HCT116 (cell line): ENCODE results near the gene EIF4E2. TPM values are rescaled to one million over a fixed set of nuclear protein-coding genes. Genes with fewer than 3 reads are reported as not detected.
A peak's percentile ranks its signal among the peaks of the same experiment; 100 is the strongest.

Experiments
- ATAC-seq: fragments of 200-7000 bp; cut with Tn5 transposase; 2 replicates; pipeline ENCODE4 v1.9.1; 2020; ENCODE audit warnings: mild to moderate bottlenecking, moderate library complexity
- BruUV-seq: library from RNA; stranded (reverse); fragments of 400-500 nt; replicated peaks from 2 replicates; lab custom pipeline; 2021; lab: Mats Ljungman, UMichigan
- CTCF ChIA-PET: fragments of 300-600 bp; sonication (Branson Sonifier 250); formaldehyde crosslinking; loops from one replicate; lab custom pipeline; 2021; ENCODE audit warnings: antibody characterized with exemption; lab: Charles Lee
- POLR2A ChIA-PET: fragments of 300-600, 350-600 bp; sonication (Branson Sonifier 250); formaldehyde crosslinking; loops from one replicate; lab custom pipeline; 2021; ENCODE audit warnings: antibody characterized with exemption; lab: Charles Lee
- RAD21 ChIA-PET, 2 experiments: fragments of 300-600 bp; sonication (Branson Sonifier 250); formaldehyde crosslinking; loops; one replicate each; lab custom pipeline; 2023; ENCODE audit warnings: low total read pairs in 2 of 2; ENCODE audit not compliant: uncharacterized antibody in 2 of 2, unreplicated experiment in 2 of 2, low non-redundant PET in 1 of 2; lab: Charles Lee
- DNase-seq: peaks from one replicate; pipeline ENCODE4 v3.0.0-alpha.2; 2010; ENCODE audit warnings: low read depth, low spot score
- H2AFZ ChIP-seq: fragments of 200-600 bp; shearing (Covaris generic), sonication (generic); 2 replicates; pipeline ENCODE4 v1.6.1; 2017; ENCODE audit warnings: low read depth, mixed run types, mixed read lengths, antibody characterized with exemption, low read length; ENCODE audit not compliant: poor library complexity, severe bottlenecking
- H3K27ac ChIP-seq: 2 replicates; pipeline ENCODE4 v1.5.1; 2012; ENCODE audit warnings: low read depth, low read length
- H3K27me3 ChIP-seq: fragments of 200-600 bp; sonication (generic); 2 replicates; pipeline ENCODE4 v1.6.1; 2016; ENCODE audit warnings: mixed run types, low read length, mixed read lengths; ENCODE audit not compliant: insufficient read depth
- H3K36me3 ChIP-seq, 2 experiments: fragments of 200-500 bp in 1 of 2; fragments of 200-600 bp in 1 of 2; sonication (Bioruptor generic) in 1 of 2; sonication (generic) in 1 of 2; 2 replicates each; pipeline versions ENCODE4 v1.5.1 to v1.6.1; 2014 to 2016; ENCODE audit warnings: low read length in 2 of 2, inconsistent platforms in 1 of 2, mixed read lengths in 1 of 2, mixed run types in 1 of 2; ENCODE audit not compliant: insufficient read depth in 2 of 2, control insufficient read depth in 1 of 2
- H3K4me1 ChIP-seq, 2 experiments: fragments of 200-600 bp in 1 of 2; sonication (generic) in 1 of 2; 2 replicates each; pipeline versions ENCODE4 v1.5.1 to v1.6.1; 2012 to 2017; ENCODE audit warnings: low read length in 2 of 2, inconsistent platforms in 1 of 2, mild to moderate bottlenecking in 1 of 2, mixed read lengths in 1 of 2, mixed run types in 1 of 2, moderate library complexity in 1 of 2; ENCODE audit not compliant: insufficient read depth in 2 of 2, control insufficient read depth in 1 of 2
- H3K4me2 ChIP-seq: fragments of 200-600 bp; sonication (generic); 2 replicates; pipeline ENCODE4 v1.6.1; 2017; ENCODE audit warnings: mixed run types, low read length, mixed read lengths
- H3K4me3 ChIP-seq, 2 experiments: fragments of 200-600 bp in 1 of 2; sonication (generic) in 1 of 2; replicated peaks in 1 of 2; 2 replicates each; pipeline ENCODE4 v1.5.1; 2011 to 2016; ENCODE audit warnings: low read length in 2 of 2, control low read depth in 1 of 2, low read depth in 1 of 2, mild to moderate bottlenecking in 1 of 2, mixed read lengths in 1 of 2, mixed run types in 1 of 2
- H3K79me2 ChIP-seq: fragments of 200-600 bp; sonication (generic); 2 replicates; pipeline ENCODE4 v1.6.1; 2017; ENCODE audit warnings: mild to moderate bottlenecking, mixed run types, low read length, moderate library complexity, mixed read lengths; ENCODE audit not compliant: insufficient read depth
- H3K9ac ChIP-seq: fragments of 200-600 bp; sonication (generic); 2 replicates; pipeline ENCODE4 v1.6.1; 2016; ENCODE audit warnings: low read length, mixed read lengths
- H3K9me2 ChIP-seq: fragments of 200-600 bp; sonication (generic), shearing (Covaris generic); 2 replicates; pipeline ENCODE4 v1.6.1; 2017; ENCODE audit warnings: mixed run types, mild to moderate bottlenecking, moderate library complexity; ENCODE audit not compliant: insufficient read depth
- H3K9me3 ChIP-seq, 2 experiments: fragments of 200-500 bp in 1 of 2; fragments of 200-600 bp in 1 of 2; sonication (Bioruptor generic) in 1 of 2; sonication (generic) in 1 of 2; 2 replicates each; pipeline ENCODE4 v1.6.1; 2014 to 2017; ENCODE audit warnings: low read length in 2 of 2, mixed read lengths in 2 of 2, inconsistent platforms in 1 of 2, low read depth in 1 of 2, mild to moderate bottlenecking in 1 of 2, mixed run types in 1 of 2, moderate library complexity in 1 of 2; ENCODE audit not compliant: control insufficient read depth in 1 of 2, insufficient read depth in 1 of 2
- H4K20me1 ChIP-seq: fragments of 200-600 bp; sonication (generic), shearing (Covaris generic); 2 replicates; pipeline ENCODE4 v1.6.1; 2017; ENCODE audit warnings: mixed run types, mild to moderate bottlenecking, moderate library complexity; ENCODE audit not compliant: insufficient read depth
- ATF3 ChIP-seq: IDR thresholded peaks from 2 replicates; pipeline ENCODE4 v1.6.1; 2012
- CBX3 ChIP-seq: IDR thresholded peaks from 2 replicates; pipeline ENCODE4 v1.6.1; 2012; ENCODE audit warnings: low read depth
- EGR1 ChIP-seq: IDR thresholded peaks from 2 replicates; pipeline ENCODE4 v1.6.1; 2012; ENCODE audit warnings: low read depth
- EZH2phosphoT487 ChIP-seq: fragments of 200-600 bp; IDR thresholded peaks from 2 replicates; pipeline ENCODE4 v1.6.1; 2018; ENCODE audit warnings: antibody characterized with exemption, borderline replicate concordance
- FOSL1 ChIP-seq: IDR thresholded peaks from 2 replicates; pipeline ENCODE4 v1.6.1; 2012; ENCODE audit warnings: low read depth
- MAX ChIP-seq: IDR thresholded peaks from 2 replicates; pipeline ENCODE4 v1.6.1; 2012
- POLR2AphosphoS5 ChIP-seq: IDR thresholded peaks from 2 replicates; pipeline ENCODE4 v1.6.1; 2011; ENCODE audit warnings: mild to moderate bottlenecking, low read depth, low read length, moderate library complexity
- REST ChIP-seq: IDR thresholded peaks from 2 replicates; pipeline ENCODE4 v1.6.1; 2012; ENCODE audit warnings: low read depth
- TCF7L2 ChIP-seq: IDR thresholded peaks from 2 replicates; pipeline ENCODE4 v1.7.0; 2011; ENCODE audit warnings: borderline replicate concordance, inconsistent platforms; ENCODE audit not compliant: insufficient read depth, insufficient read length; ENCODE audit errors: extremely low read depth
- intact Hi-C: fragments of 100-400 bp; cut with micrococcal nuclease; formaldehyde crosslinking; loops from 2 replicates; pipeline ENCODE4 v1.10.0; 2022
- total RNA-seq: library from RNA; stranded (reverse); gene quantifications from one replicate; pipeline ENCODE4 v1.2.1, GENCODE V29; 2021; ENCODE audit not compliant: unreplicated experiment

EIF4E2 gene
- total RNA-seq, 1 experiment from 2014 or later: 58.6 TPM

DNA sequence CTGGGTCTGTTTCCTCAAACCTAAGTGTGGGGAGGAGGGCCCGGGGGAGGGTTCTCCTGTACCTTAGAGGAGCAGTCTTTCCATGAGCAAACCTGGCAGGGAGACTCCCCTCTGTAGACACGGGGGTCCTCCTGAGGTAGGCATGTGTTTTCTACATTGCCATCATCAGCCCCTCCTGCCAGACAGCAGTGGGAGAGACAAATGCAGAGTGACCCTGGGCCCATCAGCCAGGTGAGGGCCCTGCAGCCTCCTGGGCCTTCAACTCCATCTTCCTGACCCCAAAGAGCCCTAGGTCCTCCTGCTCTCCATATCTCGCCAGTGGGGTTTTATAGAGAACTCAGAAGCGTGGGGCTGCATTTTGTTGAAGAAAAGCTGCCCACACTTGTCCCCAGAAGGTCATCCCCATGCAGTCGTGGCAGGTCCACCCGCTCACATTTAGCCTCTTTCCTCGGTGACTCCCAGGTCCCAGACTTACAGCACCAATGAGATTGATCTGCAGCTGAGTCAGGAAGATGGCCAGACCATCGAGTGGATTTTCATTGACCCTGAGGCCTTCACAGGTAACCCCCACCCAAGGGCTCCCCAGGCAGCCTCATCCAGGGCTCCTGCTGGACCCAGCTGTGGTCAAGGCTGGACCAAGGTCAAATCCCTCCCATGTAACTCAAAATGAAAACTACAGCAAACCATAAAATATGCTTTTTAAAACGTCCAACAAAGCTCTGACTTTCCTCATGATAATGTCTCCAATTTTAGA lies 8.4 kb upstream of the EIF4E2 start:
- H3K36me3 ChIP-seq: peaks cover 1 to 2% of the 10 kb centered on the region in 2 experiments; a peak in 1 of 4 replicates
- RAD21 ChIA-PET: no interaction called here
- H3K4me3 ChIP-seq: no peak overlapping the region
- no peaks in the 10 kb centered on the region for H3K9me2 ChIP-seq
- POLR2A ChIA-PET: no interaction called here
- peaks cover 1% of the 10 kb centered on the region for H3K79me2 ChIP-seq
- intact Hi-C loops: no loop called here
- DNase-seq (no peak), ATAC-seq (no peak)
- no peak overlapping the region for H3K9ac ChIP-seq
- no peaks in the 10 kb centered on the region for H3K27me3 ChIP-seq
- no TSS peak for BruUV-seq
- CTCF ChIA-PET: no interaction called here
- no peak overlapping the region for H3K4me2 ChIP-seq
- TF ChIP-seq EZH2phosphoT487 (no peak), ATF3 (no peak), POLR2AphosphoS5 (peak; percentile 5; the same call in 1 of the 2 replicates), TCF7L2 (no peak), EGR1 (no peak), CBX3 (no peak)
- no peaks in the 10 kb centered on the region for H3K9me3 ChIP-seq
- H4K20me1 ChIP-seq: no peaks in the 10 kb centered on the region
- H3K27ac ChIP-seq: no peak overlapping the region
- H3K4me1 ChIP-seq: 0 out of 4 replicates have a peak, but pooled peaks cover 0 to 3% of the 10 kb centered on the region in 2 experiments
- H2AFZ ChIP-seq: no peak overlapping the region

- ChIA-PET CTCF (no interaction called here), RAD21 (no interaction called here), POLR2A (no interaction called here)
- Histone ChIP-seq H3K4me3 (no peak overlapping the region), H3K27ac (no peak overlapping the region), H3K4me1 (0 out of 4 replicates have a peak, but pooled peaks cover 0 to 3% of the 10 kb centered on the region in 2 experiments), H3K9me2 (no peaks in the 10 kb centered on the region), H3K27me3 (no peaks in the 10 kb centered on the region), H3K9me3 (no peaks in the 10 kb centered on the region), H3K4me2 (no peak overlapping the region), H3K36me3 (peaks cover 2 to 7% of the 10 kb centered on the region in 2 experiments; a peak in 1 of 4 replicates), H4K20me1 (no peaks in the 10 kb centered on the region), H3K79me2 (peaks cover 9% of the 10 kb centered on the region), H3K9ac (no peak overlapping the region), H2AFZ (no peak overlapping the region)
- DNase-seq: no peak
- ATAC-seq: no peak
- TF ChIP-seq MAX: 0 out of 2 replicates have a peak, but pooled peaks have one; percentile 10
- TF ChIP-seq REST: no peak
- no peak for TF ChIP-seq FOSL1
- no TSS peak for BruUV-seq
- intact Hi-C loops: no loop called here
Observed at GRCh38 chr2:232542715-232543467, 7.6 kb upstream of the EIF4E2 start.
